Activated CD4-positive, alpha-beta T cell treated with anti-CD3 and anti-CD28 coated beads for 4 hours (primary cell): ENCODE measurements around the gene TSC22D3.
"Not testable (repeated sequence)": the region's sequence is repeated elsewhere in the genome, so short reads cannot be mapped to it uniquely, and the experiment has no call there.

Experiments used
- DNase-seq, 2 donors: peaks; one replicate each; pipeline ENCODE4 v3.0.0-alpha.2; 2020

TSC22D3 gene

GRCh38 chrX:107677501-107677901 lies 98.1 kb downstream of the TSC22D3 start:
- DNase-seq = no peak

GRCh38 chrX:107676559-107677378 lies 98.8 kb downstream of the TSC22D3 start:
- DNase-seq = peak; percentile 46 to 53

- DNase-seq = no peak
Observed at GRCh38 chrX:107675823-107676555, 99.6 kb downstream of the TSC22D3 start.

GRCh38 chrX:107675365-107675654 lies 100.3 kb downstream of the TSC22D3 start:
- no peak for DNase-seq

GRCh38 chrX:107674480-107675364 lies 100.9 kb downstream of the TSC22D3 start:
- DNase-seq = peak; percentile 14 to 23

GRCh38 chrX:107673933-107674479 lies 101.6 kb downstream of the TSC22D3 start:
- DNase-seq = peak; percentile 86

- DNase-seq = no peak
Observed at GRCh38 chrX:107673431-107673830, 102.2 kb downstream of the TSC22D3 start.

- DNase-seq = peak; percentile 68 to 73
Observed at GRCh38 chrX:107672955-107673378, 102.6 kb downstream of the TSC22D3 start.

- not testable (repeated sequence) for DNase-seq
Observed at GRCh38 chrX:107671256-107671655, 104.3 kb downstream of the TSC22D3 start.

GRCh38 chrX:107669885-107670628 lies 105.5 kb downstream of the TSC22D3 start:
- DNase-seq = no peak

- DNase-seq = no peak
Observed at GRCh38 chrX:107669261-107669660, 106.3 kb downstream of the TSC22D3 start.

GRCh38 chrX:107668710-107669109 lies 106.9 kb downstream of the TSC22D3 start:
- DNase-seq = not testable (repeated sequence)

- DNase-seq = no peak
Observed at GRCh38 chrX:107667426-107667825, 108.2 kb downstream of the TSC22D3 start.

GRCh38 chrX:107666931-107667330 lies 108.7 kb downstream of the TSC22D3 start:
- no peak for DNase-seq
